ENCODE results near the gene DGCR8. TPM values are rescaled to one million over a fixed set of nuclear protein-coding genes. Genes with fewer than 3 reads are reported as not detected.

Gene DGCR8
- total and polyA plus RNA-seq, 2 of the 4 experiments (the other 2 are of a cell fraction), result 16.7 to 25.3 TPM

GRCh38 chr22:20147237-20147988 lies 67.4 kb downstream of the DGCR8 start:
- CTCF ChIA-PET, result no interaction called here
- Histone ChIP-seq H3K9me3 (ENCODE audit: control insufficient read depth, insufficient read depth, low read length) (no peaks in the 10 kb centered on the region), H3K9ac (ENCODE audit: low read depth, low read length) (no peak overlapping the region), H2BK120ac (ENCODE audit: low read depth, low read length) (no peak overlapping the region), H2AK9ac (replicated peaks; ENCODE audit: low read depth, low read length, poor library complexity) (no peak overlapping the region), H3K14ac (replicated peaks; ENCODE audit: low read depth, low read length) (no peak overlapping the region), H3K56ac (ENCODE audit: extremely low read depth, insufficient read depth, low read length) (no peak overlapping the region), H3K36me3 (ENCODE audit: control insufficient read depth, insufficient read depth, low read length) (peaks cover 13% of the 10 kb centered on the region; the same call in 1 of the 2 replicates), H3K4me3 (ENCODE audit: insufficient read depth, low read depth, low read length) (no peak overlapping the region), H3K4ac (ENCODE audit: low read depth, low read length) (no peak overlapping the region), H3K27me3 (ENCODE audit: control insufficient read depth, insufficient read depth, low read length) (no peaks in the 10 kb centered on the region), H3K79me1 (ENCODE audit: low read depth in 1 of 2, low read length in 2 of 2) (peaks cover 0 to 12% of the 10 kb centered on the region in 2 experiments; a peak in 2 of 4 replicates), H2AK5ac (ENCODE audit: low read depth, low read length) (no peak overlapping the region), H2BK20ac (ENCODE audit: low read depth, low read length) (no peak overlapping the region), H3K18ac (ENCODE audit: low read depth, low read length) (no peak overlapping the region), H4K5ac (ENCODE audit: low read depth, low read length) (no peak overlapping the region), H3K27ac (ENCODE audit: insufficient read depth, low read length) (no peak overlapping the region), H2BK5ac (ENCODE audit: low read depth, low read length, poor library complexity, severe bottlenecking) (no peak overlapping the region), H3K4me1 (ENCODE audit: control insufficient read depth, insufficient read depth, low read length) (peaks cover 5% of the 10 kb centered on the region), H2BK15ac (ENCODE audit: low read depth, low read length) (no peak overlapping the region), H2AFZ (replicated peaks; ENCODE audit: low read length, poor library complexity) (no peak overlapping the region), H4K8ac (ENCODE audit: low read depth in 2 of 2, low read length in 2 of 2) (no peak overlapping the region), H3K4me2 (ENCODE audit: low read depth, low read length) (no peak overlapping the region), H3K9me1 (ENCODE audit: insufficient read depth, low read length) (peaks cover 2% of the 10 kb centered on the region; the same call in 1 of the 2 replicates), H3K23ac (ENCODE audit: low read depth, low read length) (no peak overlapping the region), H4K20me1 (ENCODE audit: insufficient read depth, low read length) (peaks cover 4% of the 10 kb centered on the region; the same call in 1 of the 2 replicates), H4K91ac (ENCODE audit: insufficient read depth, low read depth, low read length) (no peak overlapping the region)
- 81% methylated on average over 5 of the region's 14 CpGs; no CpG with 5 or more reads in 1 of the 2 experiments for WGBS, 2 experiments (ENCODE audit: extremely low coverage in 2 of 2, insufficient read length in 1 of 2)
- POLR2A ChIA-PET (ENCODE audit: unreplicated experiment), result no interaction called here
- in situ Hi-C loops (cut with MboI; ENCODE audit: low sequenced_read_pairs) (no loop called here), dilution Hi-C loops (cut with HindIII; ENCODE audit: low sequenced_read_pairs, unreplicated experiment) (no loop called here), intact Hi-C loops (cut with micrococcal nuclease) (no loop called here)
- DNase-seq (no peak), ATAC-seq (ENCODE audit: low read depth) (no peak)
- no TSS peak for BruUV-seq (replicated peaks)
- TF ChIP-seq MAZ (IDR thresholded peaks at IDR 0.05; ENCODE audit: borderline replicate concordance, low read depth, low read length) (no peak), MXI1 (IDR thresholded peaks at IDR 0.05; ENCODE audit: borderline replicate concordance, low read depth, low read length) (no peak), POLR2A (IDR thresholded peaks at IDR 0.05; ENCODE audit: low read depth, low read length) (no peak), MAFK (IDR thresholded peaks at IDR 0.05; ENCODE audit: low read depth, low read length) (no peak)
